Mammary epithelial cell (primary cell): Measurements from ENCODE around the gene APP.

ENCODE experiments used
- EZH2 ChIP-seq: IDR thresholded peaks from 2 replicates; pipeline ENCODE4 v1.6.1; 2012; ENCODE audit warnings: low read length, inconsistent platforms, borderline replicate concordance
- TF ChIP-seq, protein P1 (sequence below), 2 donors: IDR thresholded peaks in 1 of 2; conservative IDR thresholded peaks in 1 of 2; 2 replicates each; pipeline ENCODE4 v1.5.1; 2011 to 2012; ENCODE audit warnings: inconsistent platforms in 2 of 2, low read length in 2 of 2, mild to moderate bottlenecking in 2 of 2, control low read depth in 1 of 2, low read depth in 1 of 2; ENCODE audit not compliant: insufficient read depth in 1 of 2; ENCODE audit errors: extremely low read depth in 1 of 2

DNA sequence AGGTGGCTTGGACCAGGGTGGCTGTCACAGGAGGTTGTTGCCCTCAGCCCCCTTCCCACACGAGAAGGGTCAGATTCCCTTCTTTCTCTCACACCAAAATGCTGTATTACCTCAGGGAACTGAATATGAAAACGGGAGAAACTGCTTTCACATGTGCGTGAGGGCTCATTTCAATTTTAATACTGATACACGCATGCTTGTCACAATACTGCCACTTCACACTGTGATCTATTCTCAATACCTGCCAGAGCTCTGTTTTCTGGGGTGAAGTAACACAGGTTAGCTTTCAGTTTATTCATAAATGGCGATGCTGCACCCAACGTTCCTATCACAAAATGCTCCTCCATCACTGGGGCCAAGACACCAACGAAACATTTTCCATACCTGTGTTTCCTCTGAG is 181.8 kb downstream of the APP start:
- TF ChIP-seq, protein P1, sequence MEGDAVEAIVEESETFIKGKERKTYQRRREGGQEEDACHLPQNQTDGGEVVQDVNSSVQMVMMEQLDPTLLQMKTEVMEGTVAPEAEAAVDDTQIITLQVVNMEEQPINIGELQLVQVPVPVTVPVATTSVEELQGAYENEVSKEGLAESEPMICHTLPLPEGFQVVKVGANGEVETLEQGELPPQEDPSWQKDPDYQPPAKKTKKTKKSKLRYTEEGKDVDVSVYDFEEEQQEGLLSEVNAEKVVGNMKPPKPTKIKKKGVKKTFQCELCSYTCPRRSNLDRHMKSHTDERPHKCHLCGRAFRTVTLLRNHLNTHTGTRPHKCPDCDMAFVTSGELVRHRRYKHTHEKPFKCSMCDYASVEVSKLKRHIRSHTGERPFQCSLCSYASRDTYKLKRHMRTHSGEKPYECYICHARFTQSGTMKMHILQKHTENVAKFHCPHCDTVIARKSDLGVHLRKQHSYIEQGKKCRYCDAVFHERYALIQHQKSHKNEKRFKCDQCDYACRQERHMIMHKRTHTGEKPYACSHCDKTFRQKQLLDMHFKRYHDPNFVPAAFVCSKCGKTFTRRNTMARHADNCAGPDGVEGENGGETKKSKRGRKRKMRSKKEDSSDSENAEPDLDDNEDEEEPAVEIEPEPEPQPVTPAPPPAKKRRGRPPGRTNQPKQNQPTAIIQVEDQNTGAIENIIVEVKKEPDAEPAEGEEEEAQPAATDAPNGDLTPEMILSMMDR (conservative IDR thresholded peaks at IDR 0.05 in 1 of 2, IDR thresholded peaks at IDR 0.05 in 1 of 2; ENCODE audit: extremely low read depth in 1 of 2, insufficient read depth in 1 of 2, low read depth in 1 of 2, low read length in 2 of 2) = no peak
- TF ChIP-seq EZH2 = no peak
